Stimulated activated CD8-positive, alpha-beta memory T cell treated with anti-CD3 and anti-CD28 coated beads, Interleukin-12 subunit alpha, Interleukin-12 subunit beta, amount 100 ng/mL, for 1 hour (primary cell): ENCODE results near the gene TPI1.
"Not testable (repeated sequence)": the region's sequence is repeated elsewhere in the genome, so short reads cannot be mapped to it uniquely, and the experiment has no call there.

Source experiments
- DNase-seq: peaks from one replicate; pipeline ENCODE4 v3.0.0-alpha.2; 2020; ENCODE audit warnings: low read depth

Gene TPI1

DNA sequence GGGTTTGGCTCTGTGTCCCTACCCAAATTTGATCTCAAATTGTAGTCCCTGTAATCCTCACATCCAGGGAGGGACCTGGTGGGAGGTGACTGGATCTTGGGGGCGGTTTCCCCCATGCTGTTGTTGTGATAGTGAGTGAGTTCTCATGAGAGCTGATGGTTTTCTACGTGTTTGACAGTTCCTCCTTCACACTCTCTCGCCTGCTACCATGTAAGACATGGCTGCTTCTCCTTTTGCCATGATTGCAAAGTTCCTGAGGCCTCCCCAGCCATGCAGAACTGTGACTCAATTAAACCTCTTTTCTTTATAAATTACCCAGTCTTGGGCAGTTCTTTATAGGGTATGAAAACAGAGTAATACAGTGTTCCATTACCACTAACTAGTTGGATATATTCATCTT lies 27.0 kb downstream of the TPI1 start:
- no peak for DNase-seq

DNA sequence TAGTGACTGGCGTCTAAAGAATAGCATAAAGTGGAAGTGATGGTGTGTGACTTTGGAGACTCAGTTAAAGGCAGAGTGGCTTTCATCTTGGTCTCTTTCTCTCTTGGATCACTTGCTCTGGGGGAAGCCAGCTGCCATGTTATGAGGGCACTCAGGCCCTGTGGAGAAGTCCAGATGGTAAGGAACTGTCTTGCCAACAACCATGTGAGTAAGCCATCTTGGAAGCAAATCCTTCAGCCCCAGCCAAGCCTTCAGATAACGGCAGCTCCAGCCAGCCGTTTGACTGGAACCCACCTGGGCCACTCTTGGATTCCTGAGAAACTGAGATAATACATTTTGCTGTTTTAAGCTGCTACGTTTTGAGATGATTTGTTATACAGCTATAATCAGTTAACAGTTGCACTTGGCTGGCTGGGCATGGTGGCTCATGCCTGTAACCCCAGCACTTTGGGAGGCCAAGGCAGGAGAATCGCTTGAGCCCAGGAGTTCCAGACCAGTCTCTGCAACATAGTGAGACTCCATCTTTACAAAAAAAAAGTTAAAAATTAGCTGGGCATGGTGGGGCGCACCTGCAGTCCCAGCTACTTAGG lies 29.6 kb downstream of the TPI1 start:
- DNase-seq, result no peak

DNA sequence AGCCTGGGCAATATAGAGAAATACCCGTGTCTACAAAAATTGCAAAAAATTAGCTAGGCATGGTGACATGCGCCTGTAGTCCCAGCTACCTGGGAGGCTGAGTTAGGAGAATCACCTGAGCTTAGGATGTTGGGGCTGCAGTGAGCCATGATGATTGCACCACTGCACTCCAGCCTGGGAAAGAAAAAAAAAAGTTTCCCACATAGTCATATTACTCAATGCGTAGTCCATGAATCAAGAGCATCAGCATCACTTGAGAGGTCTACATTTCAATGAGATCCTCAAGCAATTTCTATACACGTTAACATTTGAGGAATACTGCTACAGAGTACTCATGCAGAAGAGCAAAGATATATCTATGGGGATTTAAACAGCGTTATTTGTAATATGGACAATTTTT lies 32.1 kb downstream of the TPI1 start:
- no peak for DNase-seq

DNA sequence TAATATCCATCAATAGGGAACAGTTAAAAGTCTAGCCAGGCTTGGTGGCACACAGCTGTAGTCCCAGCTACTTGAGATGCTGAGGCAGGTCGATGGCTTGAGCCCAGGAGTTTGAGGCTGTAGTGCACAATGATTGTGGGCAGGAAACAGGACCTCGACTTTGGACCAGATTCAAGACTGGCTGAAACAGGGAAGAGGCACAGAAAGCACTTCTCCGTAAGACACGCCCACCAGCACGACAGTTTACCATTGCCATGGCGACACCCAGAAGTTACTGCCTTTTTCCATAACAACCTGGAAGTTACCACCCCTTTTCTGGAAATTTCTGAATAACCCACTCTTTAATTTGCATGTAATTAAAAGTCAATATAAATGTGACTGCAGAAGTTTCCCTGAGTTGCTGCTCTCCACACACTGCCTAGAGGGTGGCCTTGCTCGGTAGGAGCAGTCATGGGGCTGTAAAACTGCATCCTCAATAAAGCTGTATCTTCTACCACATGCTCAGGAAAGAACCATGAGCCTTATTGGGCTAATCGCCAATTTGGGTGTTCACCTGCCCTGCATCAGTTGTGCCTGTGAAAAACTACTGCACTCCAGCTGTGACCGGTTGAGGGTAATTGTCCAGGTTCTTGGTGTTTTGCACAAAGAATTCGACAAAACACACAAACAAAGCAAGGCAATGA lies 32.6 kb downstream of the TPI1 start:
- no peak for DNase-seq

DNA sequence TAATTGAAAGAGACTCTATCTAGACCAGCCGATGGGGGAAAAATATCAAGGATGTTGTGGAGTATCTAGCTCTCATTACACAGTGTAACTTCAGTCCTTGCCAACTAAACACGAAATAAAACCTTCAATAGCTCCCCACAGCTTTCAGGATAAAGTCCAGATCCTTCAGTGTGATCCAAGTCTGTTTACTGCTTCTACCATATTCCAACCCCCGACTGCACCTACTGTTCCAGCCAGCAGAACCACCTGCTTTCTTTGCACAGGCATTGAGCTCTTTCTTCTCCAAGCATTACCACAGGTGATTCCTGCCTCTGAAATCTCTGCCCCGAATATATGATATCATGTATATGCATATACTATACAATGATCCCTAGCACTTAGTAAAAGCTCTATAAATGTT lies 35.1 kb downstream of the TPI1 start:
- no peak for DNase-seq

DNA sequence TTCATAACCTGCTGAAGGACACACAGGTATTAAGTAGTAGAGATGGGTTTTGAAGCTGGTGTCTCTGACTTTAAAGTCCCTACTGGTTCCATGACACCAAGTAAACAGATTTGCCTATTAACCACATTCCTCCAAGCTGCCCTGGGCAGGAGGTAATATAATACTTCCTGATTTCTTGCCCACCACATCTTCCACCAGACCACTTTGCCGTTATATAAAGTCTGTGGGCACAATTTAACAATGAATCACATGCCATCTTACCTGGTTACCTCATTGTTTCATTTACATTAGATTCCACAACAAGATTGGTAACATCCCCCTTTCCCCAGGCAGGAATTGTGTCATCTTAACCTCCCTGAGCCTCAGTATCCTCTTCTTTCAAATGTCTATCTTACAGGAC lies 36.4 kb downstream of the TPI1 start:
- no peak for DNase-seq

DNA sequence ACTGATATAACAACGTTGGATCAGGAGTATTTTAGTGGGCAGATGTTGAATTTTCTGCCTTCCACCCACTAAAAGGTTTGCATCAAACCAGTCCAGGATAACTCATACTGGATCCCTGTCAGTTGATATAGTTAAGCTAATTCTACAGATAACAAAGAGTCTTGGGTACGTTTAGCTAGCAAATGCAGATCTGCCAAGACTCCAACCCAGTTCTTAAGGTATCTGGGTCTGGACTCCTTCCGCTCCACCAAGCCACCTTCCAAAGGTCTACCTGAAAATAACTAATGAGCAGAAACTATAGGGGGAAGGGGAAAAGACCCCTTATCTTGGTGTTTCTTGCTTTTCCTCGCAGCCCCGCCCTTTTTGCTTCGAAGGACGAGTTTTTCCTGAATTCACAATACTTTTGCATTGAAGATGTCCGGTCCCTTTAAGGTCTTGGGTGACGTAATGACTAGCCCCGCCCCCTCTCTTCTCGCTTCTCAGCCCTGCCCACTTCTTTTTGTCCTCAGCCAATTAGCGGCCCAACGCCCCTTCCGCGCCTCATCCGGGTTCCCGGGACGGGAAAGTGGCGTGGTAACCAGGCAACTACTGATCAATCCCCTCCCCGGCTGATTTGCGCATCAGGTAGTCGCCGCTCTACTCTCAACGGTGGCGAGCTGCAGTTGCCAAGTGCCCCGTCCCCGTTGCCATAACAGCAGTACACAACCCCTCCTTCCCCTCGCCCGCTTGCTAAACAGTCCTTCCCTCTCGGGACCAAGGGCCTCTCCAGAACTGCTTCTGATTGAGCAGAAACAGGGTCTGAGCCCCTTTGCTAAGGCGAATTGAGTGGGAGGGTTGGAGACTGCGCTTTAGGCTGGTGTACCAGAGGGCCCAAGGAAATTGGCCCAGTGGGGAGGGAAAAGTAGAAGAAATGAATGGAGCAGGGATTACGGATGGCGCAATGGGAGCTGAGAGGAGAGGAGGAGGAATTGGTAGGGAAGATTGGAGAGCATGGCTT lies 37.2 kb downstream of the TPI1 start, which contains the start of gene LRRC23:
Gene LRRC23, plus strand, starts transcription at position 543 of the 997 bp plus-strand sequence. CDS start 812 bp downstream, outside the sequence.
- DNase-seq, result peak; percentile 97

- DNase-seq, result no peak
These were observed 38.2 kb downstream of the TPI1 start for GRCh38 chr12:6905414-6906040.

DNA sequence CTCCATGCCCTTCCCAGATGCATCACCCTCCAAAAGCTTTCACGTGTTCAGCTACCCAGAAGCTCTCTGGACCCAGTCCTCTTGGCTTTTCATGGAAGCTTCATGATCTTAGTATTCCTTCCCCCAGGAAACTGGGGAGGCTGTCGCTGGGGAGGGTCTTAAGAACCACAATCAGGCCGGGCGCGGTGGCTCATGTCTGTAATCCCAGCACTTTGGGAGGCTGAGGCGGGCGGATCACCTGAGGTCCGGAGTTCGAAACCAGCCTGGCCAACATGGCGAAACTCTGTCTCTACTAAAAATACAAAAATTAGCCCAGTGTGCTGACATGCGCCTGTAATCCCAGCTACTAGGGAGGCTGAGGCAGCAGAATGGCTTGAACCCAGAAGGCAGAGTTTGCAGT lies 40.8 kb downstream of the TPI1 start:
- not testable (repeated sequence) for DNase-seq

DNA sequence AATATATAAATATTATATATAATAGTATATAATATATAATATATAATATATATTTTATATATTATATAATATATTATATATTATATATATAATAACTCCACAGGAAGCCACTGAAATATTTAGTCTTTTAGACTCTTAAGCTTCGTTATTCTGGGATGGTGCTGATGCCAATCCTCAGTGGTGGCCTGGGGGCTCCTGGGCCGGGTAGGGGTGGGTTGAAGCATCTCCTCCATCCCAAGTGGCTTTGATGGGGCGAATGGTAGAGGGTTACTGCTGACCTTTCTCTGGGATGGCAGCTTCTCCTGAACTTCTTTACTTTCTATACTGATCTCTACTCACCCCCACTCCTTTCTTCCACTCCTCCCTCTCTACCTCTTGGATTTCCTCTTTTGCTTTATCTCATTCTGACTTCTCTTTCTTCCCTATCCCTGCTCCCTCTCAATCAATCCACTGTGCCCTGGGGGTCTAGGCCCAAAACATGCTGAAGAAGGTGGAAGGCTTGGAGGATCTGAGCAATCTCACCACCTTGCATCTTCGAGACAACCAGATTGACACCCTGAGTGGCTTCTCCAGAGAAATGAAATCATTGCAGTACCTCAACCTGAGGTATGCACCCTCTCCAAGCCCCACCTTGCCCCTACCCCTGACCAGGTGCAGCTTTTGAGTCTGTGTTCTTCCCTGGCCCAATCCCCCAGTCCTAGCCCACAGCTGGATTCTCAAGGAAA lies 42.3 kb downstream of the TPI1 start:
- no peak for DNase-seq

GRCh38 chr12:6912164-6912935 lies 45.0 kb downstream of the TPI1 start:
- no peak for DNase-seq

DNA sequence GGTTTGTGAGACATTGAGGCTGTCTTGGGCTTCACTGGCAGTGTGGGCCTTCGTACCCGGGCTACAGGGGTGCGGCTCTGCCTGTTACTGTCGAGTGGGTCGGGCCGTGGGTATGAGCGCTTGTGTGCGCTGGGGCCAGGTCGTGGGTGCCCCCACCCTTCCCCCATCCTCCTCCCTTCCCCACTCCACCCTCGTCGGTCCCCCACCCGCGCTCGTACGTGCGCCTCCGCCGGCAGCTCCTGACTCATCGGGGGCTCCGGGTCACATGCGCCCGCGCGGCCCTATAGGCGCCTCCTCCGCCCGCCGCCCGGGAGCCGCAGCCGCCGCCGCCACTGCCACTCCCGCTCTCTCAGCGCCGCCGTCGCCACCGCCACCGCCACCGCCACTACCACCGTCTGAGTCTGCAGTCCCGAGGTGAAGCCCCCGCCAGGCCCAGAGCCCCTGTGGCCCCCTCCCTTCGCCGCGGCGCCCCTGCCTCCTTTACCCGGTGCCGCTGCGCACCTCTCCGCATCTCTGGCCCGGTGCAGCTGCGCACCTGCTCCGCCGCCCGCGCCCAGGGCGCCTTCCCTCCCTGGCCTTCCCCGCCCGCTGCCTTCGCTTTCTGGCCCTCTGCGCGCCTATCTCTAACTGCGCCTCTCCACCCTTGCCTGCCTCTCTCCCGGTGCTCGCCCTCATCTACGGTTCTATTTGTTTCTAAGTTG lies 47.1 kb downstream of the TPI1 start, which contains the start of gene ENO2:
Gene ENO2, plus strand, starts transcription at position 335 of the 701 bp plus-strand sequence. CDS start 1,253 bp downstream, outside the sequence.
- peak; percentile 72 for DNase-seq

DNA sequence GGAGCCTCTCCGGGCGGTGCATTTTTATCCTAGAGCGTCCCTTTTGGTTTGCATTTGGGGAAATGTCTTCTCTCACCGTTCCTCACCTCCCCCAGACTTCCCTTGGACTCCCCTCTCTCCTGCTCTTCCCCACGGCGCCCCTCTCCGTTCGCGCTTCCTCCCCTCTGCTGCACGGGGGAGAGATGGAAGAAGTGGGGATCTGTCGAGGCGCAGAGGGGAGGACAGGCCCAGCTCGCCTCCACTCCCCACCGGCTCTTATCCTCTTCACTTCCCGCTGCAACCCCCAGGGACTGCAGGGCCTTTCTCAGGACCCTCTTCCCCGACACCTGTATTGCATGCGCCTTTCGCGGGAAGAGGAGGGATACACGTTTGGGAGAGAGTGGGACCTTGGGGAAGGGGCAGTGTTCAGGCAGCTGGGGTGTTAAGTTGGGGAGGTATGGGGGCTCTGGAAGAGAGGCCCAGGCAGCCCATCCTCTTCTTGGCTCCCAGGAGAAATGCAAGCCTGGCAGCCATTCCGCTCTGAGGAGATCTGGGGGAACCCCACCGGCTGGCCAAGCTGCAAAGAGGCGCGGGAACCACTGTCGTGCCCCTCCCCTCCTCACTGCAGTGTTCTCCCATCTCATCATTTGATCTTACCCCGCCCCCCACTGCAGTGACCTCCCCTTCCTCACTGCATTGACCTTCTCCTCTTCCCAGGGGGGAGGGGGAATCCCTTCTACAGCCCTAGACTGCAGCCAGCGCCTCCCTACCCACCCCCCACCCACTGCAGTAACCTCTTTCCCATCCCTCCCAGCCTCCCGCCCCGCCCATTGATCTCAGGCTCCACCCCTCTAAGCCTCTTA lies 47.8 kb downstream of the TPI1 start:
- DNase-seq, result no peak

DNA sequence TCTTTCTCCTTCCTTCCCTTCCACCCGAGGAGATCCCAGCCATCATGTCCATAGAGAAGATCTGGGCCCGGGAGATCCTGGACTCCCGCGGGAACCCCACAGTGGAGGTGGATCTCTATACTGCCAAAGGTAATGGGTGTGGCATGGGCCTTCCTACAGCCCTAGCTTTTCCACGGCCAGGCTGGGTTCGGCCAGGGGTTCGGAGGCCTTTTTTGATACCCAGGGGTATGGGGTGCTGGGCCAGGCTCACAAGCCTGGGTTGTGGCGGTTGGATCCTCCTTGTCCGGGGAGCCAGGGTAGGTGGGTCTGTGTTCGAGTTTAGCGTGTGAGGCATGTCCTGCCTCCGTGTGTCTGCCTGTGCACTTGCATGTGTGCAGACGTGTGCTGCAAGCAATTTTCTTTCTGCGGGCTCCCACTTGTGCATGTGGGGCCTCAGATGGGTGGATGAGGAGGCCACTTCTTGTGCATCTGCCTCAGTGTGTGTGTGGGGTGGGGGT lies 48.5 kb downstream of the TPI1 start:
- no peak for DNase-seq

GRCh38 chr12:6916426-6917200 lies 49.3 kb downstream of the TPI1 start:
- no peak for DNase-seq

GRCh38 chr12:6917491-6918231 lies 50.3 kb downstream of the TPI1 start:
- no peak for DNase-seq

GRCh38 chr12:6919588-6919987 lies 52.3 kb downstream of the TPI1 start:
- no peak for DNase-seq
